Esophagus squamous epithelium (tissue), 5 donors: ENCODE data around the gene CDAN1. TPM values are rescaled to one million over a fixed set of nuclear protein-coding genes. Genes with fewer than 3 reads are reported as not detected.
A peak's percentile ranks its signal among the peaks of the same experiment; 100 is the strongest.

Experiments used
- DNase-seq: peaks from one replicate; lab custom pipeline; 2025; lab: John Stamatoyannopoulos, UW
- H3K27ac ChIP-seq, 4 donors: fragments of 200-600 bp; sonication (generic); one replicate each; pipeline ENCODE4 v1.5.1; 2016 to 2019; ENCODE audit warnings: mild to moderate bottlenecking in 1 of 4
- H3K27me3 ChIP-seq, 4 donors: fragments of 200-600 bp; sonication (generic); 1 replicate in 3 of 4; 2 replicates in 1 of 4; pipeline versions ENCODE4 v1.5.1 to v1.6.0; 2017 to 2021; ENCODE audit warnings: antibody characterized with exemption in 1 of 4
- H3K36me3 ChIP-seq, 3 donors: fragments of 200-600 bp; sonication (generic); one replicate each; pipeline ENCODE4 v1.5.1; 2016 to 2019
- H3K4me1 ChIP-seq, 3 donors: fragments of 200-600 bp; sonication (generic); one replicate each; pipeline ENCODE4 v1.5.1; 2017 to 2019
- H3K4me3 ChIP-seq, 4 donors: fragments of 200-600 bp; sonication (generic); 1 replicate in 3 of 4; 2 replicates in 1 of 4; pipeline ENCODE4 v1.5.1; 2016 to 2019; ENCODE audit warnings: mild to moderate bottlenecking in 2 of 4, moderate library complexity in 1 of 4
- H3K9me3 ChIP-seq, 3 donors: fragments of 200-600 bp; sonication (generic); one replicate each; pipeline ENCODE4 v1.5.1; 2016 to 2019
- CTCF ChIP-seq, 6 experiments: fragments of 450-650 bp in 4 of 6; fragments of 200-600 bp in 2 of 6; sonication (generic) in 2 of 6; IDR thresholded peaks; one replicate each; pipeline ENCODE4 v1.5.1; 2016 to 2019; ENCODE audit warnings: antibody characterized with exemption in 6 of 6, mild to moderate bottlenecking in 4 of 6, moderate library complexity in 4 of 6
- POLR2A ChIP-seq, 4 donors: fragments of 450-650 bp; IDR thresholded peaks; one replicate each; pipeline ENCODE4 v1.6.1; 2017; ENCODE audit warnings: antibody characterized with exemption in 4 of 4, mild to moderate bottlenecking in 4 of 4, moderate library complexity in 3 of 4
- WGBS, 2 donors: methylation state at CpG; one replicate each; pipeline ENCODE4 v1.1.5; 2018; 5-methylcytosine and 5-hydroxymethylcytosine counted together
- intact Hi-C: fragments of 100-400 bp; cut with DNase I; formaldehyde crosslinking; loops from one replicate; pipeline ENCODE4 v1.15.0; 2022
- total RNA-seq, 4 donors: library from RNA; depleted of rRNA; stranded (reverse); fragments of >200 nt; gene quantifications; one replicate each; pipeline ENCODE4 v1.1.0, GENCODE V29; 2016
- donor health status: DM: yes; HTN: yes; CAD: no.

Gene CDAN1
- total RNA-seq = 1 to 10 TPM; 7.8 to 9.7 (median 8.6) TPM

GRCh38 chr15:42736793-42737528, at the start of gene CDAN1:
CDAN1 (minus strand) TSS chr15:42737128; CDS start chr15:42737102, 26 bp downstream.
- WGBS, 2 donors = 0 to 4% methylated on average over 2 to 8 of the region's 76 CpGs
- Histone ChIP-seq H3K4me3 (peak within 1 kb of the TSS; percentile 68 to 99 (median 82)), H3K27me3 (no peaks in the 10 kb centered on the region), H3K27ac (peak within 1 kb of the TSS; percentile 80 to 97 (median 94)), H3K4me1 (peaks cover 10 to 28% (median 13%) of the 10 kb centered on the region in 3 donors), H3K36me3 (peaks cover 0 to 35% (median 7%) of the 10 kb centered on the region in 3 donors), H3K9me3 (no peaks in the 10 kb centered on the region)
- intact Hi-C loops = loop anchor here (10.0 kb wide), 1 partner anchor 188 kb away; the partner anchor contains the start of gene TTBK2
- no peak for DNase-seq
- peak in 3 of 4 donors; percentile 21 to 86 (median 57) for TF ChIP-seq POLR2A (IDR thresholded peaks at IDR 0.05)
- peak in 1 of 6 experiments; percentile 25 for TF ChIP-seq CTCF (IDR thresholded peaks at IDR 0.05)

- TF ChIP-seq POLR2A (IDR thresholded peaks at IDR 0.05) (no peak), CTCF (IDR thresholded peaks at IDR 0.05) (no peak)
- H3K4me1 ChIP-seq = no peaks in the 10 kb centered on the region
- peaks cover 0 to 34% (median 6%) of the 10 kb centered on the region in 3 donors for H3K36me3 ChIP-seq
- 90 to 91% methylated on average over 2 of the region's 2 CpGs for WGBS, 2 donors
- DNase-seq = no peak
- H3K27ac ChIP-seq = no peak overlapping the region
- H3K4me3 ChIP-seq = no peak overlapping the region
- intact Hi-C loops = no loop called here
- no peaks in the 10 kb centered on the region for H3K9me3 ChIP-seq
- no peaks in the 10 kb centered on the region for H3K27me3 ChIP-seq
These were observed 48.6 kb upstream of the CDAN1 start for GRCh38 chr15:42785569-42785968.

GRCh38 chr15:42784705-42785104, 47.8 kb upstream of the CDAN1 start:
- DNase-seq = no peak
- Histone ChIP-seq H3K9me3 (no peaks in the 10 kb centered on the region), H3K27ac (no peak overlapping the region), H3K27me3 (no peaks in the 10 kb centered on the region), H3K4me1 (no peaks in the 10 kb centered on the region), H3K36me3 (peaks cover 0 to 34% (median 6%) of the 10 kb centered on the region in 3 donors), H3K4me3 (no peak overlapping the region)
- WGBS, 2 donors = 87 to 95% methylated on average over 1 of the region's 1 CpG
- TF ChIP-seq POLR2A (IDR thresholded peaks at IDR 0.05) = no peak
- no peak for TF ChIP-seq CTCF (IDR thresholded peaks at IDR 0.05)
- intact Hi-C loops = no loop called here

GRCh38 chr15:42782716-42783115, 45.8 kb upstream of the CDAN1 start:
- H3K27ac ChIP-seq = no peak overlapping the region
- 93 to 95% methylated on average over 4 of the region's 4 CpGs for WGBS, 2 donors
- no peaks in the 10 kb centered on the region for H3K27me3 ChIP-seq
- DNase-seq = no peak
- H3K36me3 ChIP-seq = peaks cover 0 to 34% (median 6%) of the 10 kb centered on the region in 3 donors
- TF ChIP-seq POLR2A (IDR thresholded peaks at IDR 0.05) (no peak), CTCF (IDR thresholded peaks at IDR 0.05) (no peak)
- intact Hi-C loops = no loop called here
- H3K4me1 ChIP-seq = no peaks in the 10 kb centered on the region
- no peaks in the 10 kb centered on the region for H3K9me3 ChIP-seq
- H3K4me3 ChIP-seq = no peak overlapping the region

GRCh38 chr15:42775416-42775815, 38.5 kb upstream of the CDAN1 start:
- no peaks in the 10 kb centered on the region for H3K9me3 ChIP-seq
- H3K27ac ChIP-seq = no peak overlapping the region
- H3K4me1 ChIP-seq = peaks cover 0 to 11% (median 0%) of the 10 kb centered on the region in 3 donors
- intact Hi-C loops = no loop called here
- no peak for DNase-seq
- TF ChIP-seq CTCF (IDR thresholded peaks at IDR 0.05) = no peak
- no peaks in the 10 kb centered on the region for H3K27me3 ChIP-seq
- peaks cover 0 to 44% (median 0%) of the 10 kb centered on the region in 3 donors for H3K36me3 ChIP-seq
- H3K4me3 ChIP-seq = no peak overlapping the region
- WGBS, 2 donors = 61 to 78% methylated on average over 2 of the region's 2 CpGs
